Large intestine (tissue), 3 donors: Measurements from ENCODE around the gene TSPOAP1. TPM values are rescaled to one million over a fixed set of nuclear protein-coding genes. Genes with fewer than 3 reads are reported as not detected.

Experiments used
- DNase-seq, 2 donors: peaks; one replicate each; pipeline versions ENCODE4 v3.0.0 to v3.0.0-alpha.2; 2013
- H3K27ac ChIP-seq: one replicate; pipeline ENCODE4 v1.5.1; 2013; ENCODE audit warnings: low read length
- H3K27me3 ChIP-seq: 2 replicates; pipeline ENCODE4 v1.6.1; 2013; ENCODE audit warnings: low read length; ENCODE audit not compliant: control insufficient read depth, insufficient read depth
- H3K36me3 ChIP-seq: 2 replicates; pipeline ENCODE4 v1.6.1; 2013; ENCODE audit warnings: low read length; ENCODE audit not compliant: control insufficient read depth, insufficient read depth
- H3K4me1 ChIP-seq: one replicate; pipeline ENCODE4 v1.6.1; 2013; ENCODE audit warnings: low read length; ENCODE audit not compliant: control insufficient read depth, insufficient read depth
- H3K4me3 ChIP-seq: one replicate; pipeline ENCODE4 v1.5.1; 2013; ENCODE audit warnings: low read length
- H3K9me3 ChIP-seq: one replicate; pipeline ENCODE4 v1.6.1; 2013; ENCODE audit warnings: mild to moderate bottlenecking, low read depth, low read length, moderate library complexity; ENCODE audit not compliant: control insufficient read depth
- WGBS: methylation state at CpG from one replicate; pipeline ENCODE4 v1.1.5; 2013; ENCODE audit warnings: low lambda C conversion rate; ENCODE audit not compliant: insufficient coverage; 5-methylcytosine and 5-hydroxymethylcytosine counted together
- polyA plus RNA-seq: library from polyadenylated mRNA; unstranded; fragments of 120-200 nt; gene quantifications from one replicate; pipeline ENCODE4 v1.2.1, GENCODE V29; 2013

The TSPOAP1 gene
- polyA plus RNA-seq, 1 donor = 17.2 TPM

DNA sequence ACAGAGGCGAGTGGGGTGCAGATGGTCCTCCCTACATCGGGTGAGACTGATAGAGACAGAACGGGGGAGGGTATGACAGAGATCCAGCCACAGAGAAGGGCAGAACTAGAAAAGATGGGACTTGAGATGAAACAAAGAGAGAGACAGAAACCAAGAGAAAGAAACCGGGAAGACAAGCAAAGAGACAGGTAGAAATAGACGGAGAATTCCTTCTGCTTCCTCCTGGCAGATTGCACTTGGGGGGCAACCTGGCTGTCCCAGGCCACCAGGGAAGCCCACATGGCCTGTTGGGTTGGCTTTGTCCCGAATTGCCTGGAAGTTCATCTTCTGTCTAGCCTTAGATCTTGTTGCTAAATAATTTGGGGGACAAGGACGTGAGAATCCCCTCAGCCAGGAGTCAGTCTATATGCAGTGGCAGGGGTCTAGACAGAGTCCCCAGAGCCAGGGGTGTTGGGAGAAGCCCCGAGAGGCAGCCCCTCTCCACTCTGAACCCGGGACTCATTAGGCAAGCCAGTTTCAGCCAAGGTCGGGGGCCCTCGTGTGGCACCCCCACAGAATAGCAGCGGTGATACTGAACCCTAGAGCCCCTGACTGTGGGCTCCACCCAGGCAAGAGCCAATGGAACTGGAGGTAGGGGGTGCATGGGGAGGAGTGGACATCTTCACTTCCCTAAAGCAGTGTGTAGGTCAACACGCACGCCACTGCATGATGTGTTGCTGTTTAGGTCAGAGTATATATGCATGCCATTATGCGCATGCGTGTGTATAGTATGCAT, 627 bp upstream of the TSPOAP1 start:
- no peak overlapping the region for H3K27ac ChIP-seq
- WGBS = 83% methylated on average over 3 of the region's 16 CpGs
- H3K9me3 ChIP-seq = no peaks in the 10 kb centered on the region
- H3K27me3 ChIP-seq = peaks cover 17% of the 10 kb centered on the region
- no peaks in the 10 kb centered on the region for H3K36me3 ChIP-seq
- H3K4me3 ChIP-seq = no peak overlapping the region
- H3K4me1 ChIP-seq = peaks cover 6% of the 10 kb centered on the region
- DNase-seq = no peak

- H3K9me3 ChIP-seq = no peaks in the 10 kb centered on the region
- no peak overlapping the region for H3K4me3 ChIP-seq
- H3K27ac ChIP-seq = no peak overlapping the region
- H3K27me3 ChIP-seq = peaks cover 17% of the 10 kb centered on the region
- H3K4me1 ChIP-seq = peaks cover 12% of the 10 kb centered on the region
- H3K36me3 ChIP-seq = no peaks in the 10 kb centered on the region
- no CpG with 5 or more reads among the region's 19 CpGs for WGBS
- DNase-seq = no peak
Measured at GRCh38 chr17:58327363-58328194, 1.0 kb downstream of the TSPOAP1 start.

- no peaks in the 10 kb centered on the region for H3K36me3 ChIP-seq
- H3K4me3 ChIP-seq = no peak overlapping the region
- no peak overlapping the region for H3K27ac ChIP-seq
- no peak for DNase-seq
- peaks cover 12% of the 10 kb centered on the region for H3K4me1 ChIP-seq
- WGBS = no CpG with 5 or more reads among the region's 9 CpGs
- no peaks in the 10 kb centered on the region for H3K9me3 ChIP-seq
- H3K27me3 ChIP-seq = peaks cover 17% of the 10 kb centered on the region
Measured at GRCh38 chr17:58326609-58327362, 1.8 kb downstream of the TSPOAP1 start.

- H3K36me3 ChIP-seq = no peaks in the 10 kb centered on the region
- no peak overlapping the region for H3K4me3 ChIP-seq
- WGBS = 95% methylated on average over 4 of the region's 11 CpGs
- peaks cover 17% of the 10 kb centered on the region for H3K27me3 ChIP-seq
- DNase-seq = no peak
- H3K27ac ChIP-seq = no peak overlapping the region
- no peaks in the 10 kb centered on the region for H3K9me3 ChIP-seq
- peaks cover 12% of the 10 kb centered on the region for H3K4me1 ChIP-seq
Measured at GRCh38 chr17:58325976-58326468, 2.6 kb downstream of the TSPOAP1 start.

- peaks cover 17% of the 10 kb centered on the region for H3K27me3 ChIP-seq
- no peaks in the 10 kb centered on the region for H3K36me3 ChIP-seq
- no peaks in the 10 kb centered on the region for H3K9me3 ChIP-seq
- no peak overlapping the region for H3K27ac ChIP-seq
- H3K4me3 ChIP-seq = no peak overlapping the region
- H3K4me1 ChIP-seq = peaks cover 12% of the 10 kb centered on the region
- no CpG with 5 or more reads among the region's 11 CpGs for WGBS
- no peak for DNase-seq
Measured at GRCh38 chr17:58325289-58325726, 3.3 kb downstream of the TSPOAP1 start.

DNA sequence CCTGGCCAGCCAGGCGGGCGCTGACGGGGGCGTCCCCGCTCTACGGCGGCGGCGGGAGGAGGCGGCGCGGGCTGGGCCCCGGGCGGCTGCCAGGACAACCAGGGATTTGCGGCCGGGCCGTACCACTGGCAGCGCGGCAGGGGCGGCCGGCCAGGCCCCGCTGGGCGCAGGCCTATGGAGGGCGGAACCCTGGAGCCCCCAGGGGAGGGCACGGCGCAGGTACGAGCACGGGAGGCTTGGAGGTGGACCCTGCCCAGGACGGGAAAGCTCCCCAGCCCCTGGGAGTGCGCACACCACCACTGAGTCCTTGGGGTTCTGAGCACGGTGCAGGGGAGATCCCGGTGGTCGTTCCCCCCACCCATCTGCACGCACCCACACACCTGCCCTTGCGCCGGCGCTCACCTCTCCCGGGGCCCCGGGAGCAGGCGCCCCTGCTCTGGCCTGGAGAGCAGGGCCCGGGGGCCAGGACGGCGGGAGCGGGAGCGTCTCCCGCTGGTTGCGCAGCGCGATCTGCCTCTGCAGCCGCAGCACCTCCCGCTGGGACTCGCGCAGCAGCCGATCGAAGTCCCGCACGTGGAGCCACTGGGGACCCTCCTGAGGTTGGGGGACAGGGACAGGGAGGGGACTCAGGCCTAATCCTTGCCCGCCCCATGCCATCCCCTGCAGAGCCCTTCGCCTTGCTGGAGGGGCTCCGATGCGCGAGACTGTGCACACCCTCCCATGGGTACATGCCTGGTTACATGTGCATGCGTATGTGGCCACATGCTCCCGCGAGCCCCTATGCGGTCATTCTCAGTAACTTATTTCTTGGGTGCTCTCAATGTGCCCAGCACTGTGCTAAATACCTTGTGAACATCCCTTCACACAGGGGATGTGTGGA, 3.9 kb downstream of the TSPOAP1 start:
- Histone ChIP-seq H3K4me3 (peak overlapping the region; percentile 54), H3K4me1 (peaks cover 12% of the 10 kb centered on the region), H3K9me3 (no peaks in the 10 kb centered on the region), H3K36me3 (no peaks in the 10 kb centered on the region), H3K27me3 (peaks cover 17% of the 10 kb centered on the region), H3K27ac (no peak overlapping the region)
- 0% methylated on average over 5 of the region's 66 CpGs for WGBS
- peak in 1 of 2 donors; percentile 72 for DNase-seq

GRCh38 chr17:58324056-58324408, 4.6 kb downstream of the TSPOAP1 start:
- no peak for DNase-seq
- H3K36me3 ChIP-seq = no peaks in the 10 kb centered on the region
- no peak overlapping the region for H3K27ac ChIP-seq
- peaks cover 12% of the 10 kb centered on the region for H3K4me1 ChIP-seq
- peak overlapping the region; percentile 43 for H3K4me3 ChIP-seq
- no CpG with 5 or more reads among the region's 13 CpGs for WGBS
- peaks cover 14% of the 10 kb centered on the region for H3K27me3 ChIP-seq
- H3K9me3 ChIP-seq = no peaks in the 10 kb centered on the region

GRCh38 chr17:58323366-58324055, 5.1 kb downstream of the TSPOAP1 start:
- H3K4me3 ChIP-seq = peak overlapping the region; percentile 43
- H3K9me3 ChIP-seq = no peaks in the 10 kb centered on the region
- WGBS = no CpG with 5 or more reads among the region's 8 CpGs
- DNase-seq = no peak
- no peak overlapping the region for H3K27ac ChIP-seq
- no peaks in the 10 kb centered on the region for H3K36me3 ChIP-seq
- peaks cover 12% of the 10 kb centered on the region for H3K4me1 ChIP-seq
- peaks cover 8% of the 10 kb centered on the region for H3K27me3 ChIP-seq

DNA sequence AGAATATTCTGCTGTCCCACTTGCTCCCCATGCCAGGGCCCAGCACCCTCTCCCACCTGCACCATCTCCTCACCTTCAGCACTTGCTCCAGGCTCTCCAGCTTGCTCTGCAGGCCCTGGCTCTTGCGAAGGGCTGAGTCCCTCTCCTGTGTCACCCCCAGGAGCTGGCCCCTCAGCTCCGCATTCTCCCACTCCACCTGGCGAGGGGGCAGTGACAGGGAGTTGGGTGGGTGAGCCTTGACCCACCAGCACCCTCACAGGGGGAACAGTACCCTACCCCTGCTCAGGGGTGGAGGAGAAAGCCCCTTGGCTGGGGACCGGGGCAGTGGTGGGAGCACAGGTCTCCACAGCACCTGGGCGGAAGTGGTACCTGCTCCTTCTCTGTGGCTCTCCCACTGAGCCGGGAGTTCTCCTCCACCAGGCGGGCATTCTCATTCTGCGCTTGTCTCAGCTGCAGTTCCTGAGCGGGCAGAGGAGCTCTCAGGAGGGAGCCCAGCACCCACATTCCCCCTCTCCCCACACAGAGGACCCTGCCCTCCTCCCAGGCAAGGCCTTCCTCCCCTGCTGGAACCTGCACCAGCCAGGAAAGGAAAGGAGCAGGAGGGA, 5.9 kb downstream of the TSPOAP1 start:
- WGBS = no CpG with 5 or more reads among the region's 9 CpGs
- Histone ChIP-seq H3K4me3 (no peak overlapping the region), H3K36me3 (no peaks in the 10 kb centered on the region), H3K27me3 (peaks cover 6% of the 10 kb centered on the region), H3K9me3 (no peaks in the 10 kb centered on the region), H3K27ac (no peak overlapping the region), H3K4me1 (peaks cover 16% of the 10 kb centered on the region)
- no peak for DNase-seq
